Mucosa of rectum (tissue), 2 donors: Measurements from ENCODE around the gene NAGA.

Experiments used
- H3K27ac ChIP-seq, 2 donors: one replicate each; pipeline ENCODE4 v1.7.0; 2013; ENCODE audit warnings: inconsistent platforms in 2 of 2, low read depth in 2 of 2, low read length in 2 of 2
- H3K27me3 ChIP-seq, 2 donors: one replicate each; pipeline ENCODE4 v1.7.0; 2013; ENCODE audit warnings: low read length in 2 of 2; ENCODE audit not compliant: control insufficient read depth in 2 of 2, insufficient read depth in 2 of 2
- H3K36me3 ChIP-seq, 2 donors: one replicate each; pipeline ENCODE4 v1.7.0; 2013; ENCODE audit warnings: low read length in 2 of 2; ENCODE audit not compliant: control insufficient read depth in 2 of 2, insufficient read depth in 2 of 2
- H3K4me1 ChIP-seq, 2 donors: one replicate each; pipeline ENCODE4 v1.7.0; 2013; ENCODE audit warnings: low read length in 2 of 2, mild to moderate bottlenecking in 1 of 2; ENCODE audit not compliant: control insufficient read depth in 2 of 2, insufficient read depth in 2 of 2
- H3K4me3 ChIP-seq, 2 donors: one replicate each; pipeline ENCODE4 v1.7.0; 2013; ENCODE audit warnings: low read length in 2 of 2
- H3K9ac ChIP-seq, 2 donors: one replicate each; pipeline ENCODE4 v1.7.0; 2013; ENCODE audit warnings: low read length in 2 of 2, low read depth in 1 of 2, mild to moderate bottlenecking in 1 of 2
- H3K9me3 ChIP-seq, 2 donors: one replicate each; pipeline ENCODE4 v1.7.0; 2013; ENCODE audit warnings: low read length in 2 of 2; ENCODE audit not compliant: control insufficient read depth in 2 of 2
- donor health status: healthy.
- donor health status: Normal muscosa, but diverticular disease.

The NAGA gene

DNA sequence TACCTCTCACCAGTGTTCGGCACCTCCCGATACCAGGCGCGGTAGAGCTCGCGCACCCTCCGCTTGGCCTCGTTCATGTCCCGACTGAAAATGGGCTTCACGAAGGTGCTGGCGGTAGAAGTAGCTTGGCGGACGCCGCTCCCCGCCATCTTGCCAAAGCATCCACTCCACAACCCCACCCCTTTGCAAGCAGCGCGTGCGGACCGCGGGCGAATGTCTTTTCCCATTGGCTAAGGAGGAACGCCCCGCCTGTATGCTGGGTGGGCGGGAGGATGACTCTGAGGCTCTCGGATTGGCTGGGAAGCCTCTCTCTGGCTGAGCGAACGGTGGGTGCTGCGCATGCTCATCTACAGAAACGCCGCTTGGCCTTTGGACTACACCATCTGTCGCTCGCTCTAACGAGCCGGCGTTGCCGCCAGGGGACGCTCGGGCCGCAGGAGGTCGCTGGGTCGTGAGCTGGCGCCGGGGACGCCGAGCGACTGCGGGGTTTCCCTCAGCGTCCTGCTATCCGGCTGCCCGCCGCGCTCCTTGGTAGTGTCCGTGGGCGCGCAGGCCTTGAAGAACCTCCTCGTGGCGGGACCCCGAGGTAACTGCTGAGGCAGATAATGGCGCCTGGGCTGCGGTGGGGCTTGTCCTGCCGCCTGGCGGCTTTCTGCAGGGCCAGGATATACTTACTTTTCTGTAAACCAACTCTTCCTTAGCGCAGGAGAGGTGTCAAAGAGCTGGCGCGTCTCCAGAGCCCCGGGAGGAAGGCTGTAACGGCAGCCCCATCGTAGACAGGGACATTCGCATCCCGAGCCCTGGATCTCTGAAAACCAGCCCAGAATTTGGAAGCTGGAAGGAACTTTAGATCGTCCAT, 20.2 kb upstream of the NAGA start, which contains the start of gene NDUFA6:
NDUFA6 (minus strand) TSS at position 177 of the 859 bp plus-strand sequence; CDS start at position 149, 28 bp downstream.
- peaks cover 12 to 14% of the 10 kb centered on the region in 2 donors for H3K4me1 ChIP-seq
- peak within 1 kb of the TSS; percentile 98 to 99 for H3K27ac ChIP-seq
- peaks cover 14 to 15% of the 10 kb centered on the region in 2 donors for H3K36me3 ChIP-seq
- peak within 1 kb of the TSS; percentile 92 to 98 for H3K9ac ChIP-seq
- peak within 1 kb of the TSS; percentile 94 to 95 for H3K4me3 ChIP-seq
- no peaks in the 10 kb centered on the region for H3K27me3 ChIP-seq
- H3K9me3 ChIP-seq: no peaks in the 10 kb centered on the region

DNA sequence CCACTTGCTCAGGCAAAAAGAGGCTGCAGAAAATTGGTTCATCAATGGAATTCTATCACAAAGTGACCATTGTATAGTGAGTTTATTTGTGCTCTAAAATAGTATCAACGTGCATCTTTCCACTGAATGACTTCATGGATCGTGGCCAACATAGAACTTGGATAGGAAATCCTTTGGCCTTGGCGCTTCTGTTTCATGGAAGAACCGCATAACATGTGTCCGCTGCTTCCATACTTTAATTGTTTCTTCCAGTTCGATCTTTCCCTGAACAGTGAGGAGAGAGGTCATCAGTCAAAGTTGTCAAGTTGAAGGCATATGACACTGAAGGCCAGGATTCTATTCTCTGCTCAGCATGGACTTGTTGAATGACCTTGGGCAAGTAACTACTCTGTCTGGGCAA, 15.4 kb upstream of the NAGA start:
- Histone ChIP-seq H3K9ac (no peak overlapping the region), H3K4me3 (no peak overlapping the region), H3K27ac (no peak overlapping the region), H3K9me3 (no peaks in the 10 kb centered on the region), H3K4me1 (peaks cover 8 to 12% of the 10 kb centered on the region in 2 donors), H3K36me3 (peaks cover 32 to 47% of the 10 kb centered on the region in 2 donors), H3K27me3 (no peaks in the 10 kb centered on the region)

GRCh38 chr22:42084874-42085273, 14.3 kb upstream of the NAGA start:
- H3K4me3 ChIP-seq: no peak overlapping the region
- no peak overlapping the region for H3K27ac ChIP-seq
- no peaks in the 10 kb centered on the region for H3K27me3 ChIP-seq
- H3K4me1 ChIP-seq: peaks cover 12 to 19% of the 10 kb centered on the region in 2 donors
- H3K36me3 ChIP-seq: peaks cover 32 to 47% of the 10 kb centered on the region in 2 donors
- no peaks in the 10 kb centered on the region for H3K9me3 ChIP-seq
- H3K9ac ChIP-seq: no peak overlapping the region

DNA sequence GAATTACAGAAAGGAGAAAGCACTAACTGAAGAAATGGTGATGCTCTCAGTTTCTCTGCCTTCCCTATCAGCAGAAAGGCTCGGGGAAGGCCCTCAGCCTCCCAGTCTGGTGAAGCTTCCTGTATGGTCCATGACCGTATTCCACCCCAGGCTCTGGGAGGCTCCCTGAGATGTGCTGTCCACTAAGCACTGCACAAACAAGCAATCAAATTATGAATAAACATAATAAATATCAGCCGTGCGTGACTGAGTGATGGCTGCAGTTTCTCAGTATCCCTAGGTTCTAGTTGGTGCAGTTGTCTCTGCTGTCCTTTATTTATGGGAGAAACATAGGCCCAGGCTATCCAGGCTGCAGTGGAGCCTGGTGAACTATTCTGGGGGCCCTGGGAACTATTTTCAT, 12.5 kb upstream of the NAGA start:
- Histone ChIP-seq H3K27me3 (no peaks in the 10 kb centered on the region), H3K9ac (no peak overlapping the region), H3K27ac (no peak overlapping the region), H3K9me3 (no peaks in the 10 kb centered on the region), H3K4me1 (peaks cover 14 to 18% of the 10 kb centered on the region in 2 donors), H3K36me3 (peaks cover 32 to 47% of the 10 kb centered on the region in 2 donors), H3K4me3 (no peak overlapping the region)

- Histone ChIP-seq H3K4me3 (peak overlapping the region; percentile 86 to 98), H3K36me3 (peaks cover 19 to 33% of the 10 kb centered on the region in 2 donors), H3K4me1 (peaks cover 16 to 20% of the 10 kb centered on the region in 2 donors), H3K9ac (peak overlapping the region; percentile 66 to 94), H3K27ac (peak overlapping the region; percentile 99), H3K9me3 (no peaks in the 10 kb centered on the region), H3K27me3 (no peaks in the 10 kb centered on the region)
Observed at GRCh38 chr22:42080287-42080686, 9.7 kb upstream of the NAGA start.

DNA sequence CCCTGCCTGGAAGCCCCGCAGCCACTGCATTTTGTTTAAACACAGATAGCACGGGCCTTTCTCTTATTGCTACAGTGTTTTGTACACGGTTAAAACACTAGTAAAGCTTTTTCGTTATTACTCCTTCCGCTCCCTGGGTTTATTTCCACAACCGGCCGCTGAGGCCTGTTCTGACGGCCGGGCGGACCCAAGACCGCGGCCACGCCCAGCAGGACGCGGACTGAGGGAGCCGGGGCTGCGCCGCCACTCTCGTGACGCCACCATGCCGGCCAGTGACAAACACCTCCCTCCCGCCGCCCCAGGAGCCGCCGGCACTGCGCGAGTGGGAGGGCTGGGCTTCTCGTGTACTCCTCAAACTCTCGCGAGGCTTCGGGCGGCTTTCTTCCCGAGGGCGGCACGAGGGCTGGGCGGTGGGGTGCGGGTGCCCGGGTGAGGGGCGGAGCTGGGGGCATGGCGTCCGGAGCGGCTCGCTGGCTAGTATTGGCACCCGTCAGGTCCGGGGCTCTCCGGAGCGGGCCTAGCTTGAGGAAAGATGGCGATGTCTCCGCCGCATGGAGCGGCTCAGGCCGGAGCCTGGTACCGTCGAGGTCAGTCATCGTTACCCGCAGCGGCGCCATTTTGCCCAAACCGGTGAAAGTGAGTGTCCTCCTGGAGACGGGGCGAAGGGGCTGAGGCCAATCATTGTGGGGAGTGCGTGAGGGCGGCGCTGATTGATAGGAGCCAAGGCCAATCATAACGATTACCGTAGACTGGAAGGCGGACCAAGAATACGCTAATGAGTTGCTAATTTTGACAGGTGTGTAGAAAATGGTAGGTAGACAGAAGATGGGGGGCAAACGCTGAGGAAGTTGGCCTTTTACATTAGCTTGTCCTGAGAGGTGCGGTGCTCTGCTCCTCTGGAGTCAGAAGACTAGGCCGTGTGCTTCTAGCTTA, 9.0 kb upstream of the NAGA start, which contains the start of gene SMDT1:
SMDT1 (plus strand) TSS at position 382 of the 933 bp plus-strand sequence; CDS start at position 451, 69 bp downstream.
- H3K9ac ChIP-seq: peak within 1 kb of the TSS; percentile 94 to 96
- no peaks in the 10 kb centered on the region for H3K27me3 ChIP-seq
- H3K9me3 ChIP-seq: no peaks in the 10 kb centered on the region
- peaks cover 17 to 27% of the 10 kb centered on the region in 2 donors for H3K36me3 ChIP-seq
- peak within 1 kb of the TSS; percentile 86 to 98 for H3K4me3 ChIP-seq
- H3K27ac ChIP-seq: peak within 1 kb of the TSS; percentile 99
- H3K4me1 ChIP-seq: peaks cover 21 to 26% of the 10 kb centered on the region in 2 donors

- peak overlapping the region; percentile 75 to 98 for H3K4me3 ChIP-seq
- peak overlapping the region; percentile 99 for H3K27ac ChIP-seq
- H3K9ac ChIP-seq: peak overlapping the region; percentile 94 to 96
- peaks cover 24 to 31% of the 10 kb centered on the region in 2 donors for H3K4me1 ChIP-seq
- H3K9me3 ChIP-seq: no peaks in the 10 kb centered on the region
- no peaks in the 10 kb centered on the region for H3K27me3 ChIP-seq
- peaks cover 15 to 24% of the 10 kb centered on the region in 2 donors for H3K36me3 ChIP-seq
Observed at GRCh38 chr22:42078469-42079318, 8.1 kb upstream of the NAGA start.

- H3K27me3 ChIP-seq: no peaks in the 10 kb centered on the region
- H3K4me1 ChIP-seq: peaks cover 29 to 33% of the 10 kb centered on the region in 2 donors
- no peak overlapping the region for H3K4me3 ChIP-seq
- peaks cover 10 to 14% of the 10 kb centered on the region in 2 donors for H3K36me3 ChIP-seq
- H3K9me3 ChIP-seq: no peaks in the 10 kb centered on the region
- H3K9ac ChIP-seq: peak overlapping the region in 1 of 2 donors; percentile 34
- H3K27ac ChIP-seq: peak overlapping the region in 1 of 2 donors; percentile 99
Observed at GRCh38 chr22:42077486-42078125, 7.0 kb upstream of the NAGA start.
